T-helper 1 cell treated with Interleukin-12 subunit alpha and Interleukin-12 subunit beta and Interleukin-4 antibody, amounts not matched to agents 30 ng/mL and 1 ng/mL, for 36 hours (primary cell): Measurements from ENCODE around the gene NUDT3. TPM values are rescaled to one million over a fixed set of nuclear protein-coding genes. Genes with fewer than 3 reads are reported as not detected.

Source experiments
- intact Hi-C: fragments of 100-400 bp; cut with micrococcal nuclease; formaldehyde crosslinking; loops from one replicate; pipeline ENCODE4 v1.15.1; 2024
- total RNA-seq: library from RNA; stranded (reverse); gene quantifications from 2 replicates; pipeline ENCODE4 v1.2.3, GENCODE V29; 2022

Gene NUDT3
- total RNA-seq, 1 donor from 2014 or later: 14.1 TPM

DNA sequence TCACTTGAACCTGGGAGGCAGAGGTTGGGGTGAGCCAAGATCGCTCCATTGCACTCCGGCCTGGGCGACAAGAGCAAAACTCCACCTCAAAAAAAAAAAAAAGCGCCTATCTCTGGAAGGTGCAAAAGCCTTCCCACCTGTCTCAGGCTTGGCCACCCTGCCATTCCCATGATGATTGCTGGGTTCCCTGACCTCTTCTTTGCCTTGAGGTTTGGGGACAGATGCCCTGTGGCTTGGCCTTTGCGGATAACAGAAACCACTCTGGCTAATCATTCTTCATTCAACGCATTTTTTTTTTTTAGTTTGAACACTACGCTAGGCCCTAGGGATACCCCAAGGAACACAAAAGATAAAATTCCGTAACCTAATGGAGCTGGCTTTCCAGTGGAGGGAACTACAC, 162.6 kb downstream of the NUDT3 start:
- intact Hi-C loops: loop anchor here (10.0 kb wide), 2 partner anchors 605 to 815 kb away; partner anchors contain the start of genes CUTA, ITPR3 and PHF1

Other genes starting within 250 kb of the NUDT3 start
- gene GRM4, start 246.6 kb downstream of the NUDT3 start, total RNA-seq: not detected in 2 replicates
- 181 and 183 TPM in 2 replicates for gene HMGA1, start 155.8 kb downstream of the NUDT3 start, total RNA-seq
- 31.4 and 32.5 TPM in 2 replicates for gene SMIM29, start 143.7 kb downstream of the NUDT3 start, total RNA-seq
- 1,273 and 1,275 TPM in 2 replicates for gene RPS10, start 33.4 kb upstream of the NUDT3 start, total RNA-seq
- gene PACSIN1, start 73.4 kb upstream of the NUDT3 start, total RNA-seq: 0.78 and 1.3 TPM in 2 replicates
- gene SPDEF, start 163.7 kb upstream of the NUDT3 start, total RNA-seq: not detected in 2 replicates